IMR-90 (cell line): ENCODE measurements around the gene SHROOM4. TPM values are rescaled to one million over a fixed set of nuclear protein-coding genes. Genes with fewer than 3 reads are reported as not detected.

Experiments
- ATAC-seq: fragments of 200-7000 bp; cut with Tn5 transposase; 2 replicates; pipeline ENCODE4 v1.9.1; 2020; ENCODE audit warnings: low read depth, mild to moderate bottlenecking, moderate library complexity
- BruUV-seq: library from RNA; stranded (reverse); fragments of 400-500 nt; replicated peaks from 2 replicates; lab custom pipeline; 2021; lab: Mats Ljungman, UMichigan
- CTCF ChIA-PET: fragments of 300-600 bp; formaldehyde crosslinking; extraction: SDS; loops from one replicate; lab custom pipeline; 2021; ENCODE audit warnings: antibody characterized with exemption; lab: Yijun Ruan, JAX
- POLR2A ChIA-PET: fragments of 300-600 bp; sonication (Branson Sonifier 250); formaldehyde crosslinking; loops from one replicate; lab custom pipeline; 2022; ENCODE audit warnings: antibody characterized with exemption; ENCODE audit not compliant: unreplicated experiment; lab: Charles Lee
- DNase-seq: peaks from one replicate; pipeline ENCODE4 v3.0.0; 2013
- H2AFZ ChIP-seq: replicated peaks from 2 replicates; pipeline ENCODE3; 2013; ENCODE audit warnings: low read length, mild to moderate bottlenecking; ENCODE audit not compliant: poor library complexity
- H2AK5ac ChIP-seq: 2 replicates; pipeline ENCODE4 v1.6.1; 2013; ENCODE audit warnings: low read depth, low read length, inconsistent platforms
- H2AK9ac ChIP-seq: replicated peaks from 2 replicates; pipeline ENCODE3; 2013; ENCODE audit warnings: mild to moderate bottlenecking, low read depth, low read length, moderate library complexity; ENCODE audit not compliant: poor library complexity
- H2BK120ac ChIP-seq: 2 replicates; pipeline ENCODE4 v1.6.1; 2013; ENCODE audit warnings: low read depth, low read length, inconsistent platforms
- H2BK15ac ChIP-seq: 3 replicates; pipeline ENCODE4 v1.6.1; 2013; ENCODE audit warnings: low read depth, low read length, inconsistent platforms
- H2BK20ac ChIP-seq: 2 replicates; pipeline ENCODE4 v1.6.1; 2013; ENCODE audit warnings: low read depth, mild to moderate bottlenecking, inconsistent platforms, low read length, moderate library complexity
- H2BK5ac ChIP-seq: 2 replicates; pipeline ENCODE4 v1.6.1; 2013; ENCODE audit warnings: mild to moderate bottlenecking, low read depth, low read length, inconsistent platforms; ENCODE audit not compliant: poor library complexity, severe bottlenecking
- H3K14ac ChIP-seq: replicated peaks from 2 replicates; pipeline ENCODE4 v1.6.1; 2013; ENCODE audit warnings: low read depth, low read length, inconsistent platforms
- H3K18ac ChIP-seq: 2 replicates; pipeline ENCODE4 v1.6.1; 2013; ENCODE audit warnings: low read depth, low read length, control low read depth
- H3K23ac ChIP-seq: 2 replicates; pipeline ENCODE4 v1.6.1; 2013; ENCODE audit warnings: low read depth, low read length, inconsistent platforms
- H3K27ac ChIP-seq: 2 replicates; pipeline ENCODE4 v1.5.1; 2013; ENCODE audit warnings: mild to moderate bottlenecking, control low read depth, low read length; ENCODE audit not compliant: insufficient read depth
- H3K27me3 ChIP-seq: 2 replicates; pipeline ENCODE4 v1.6.1; 2013; ENCODE audit warnings: low read length; ENCODE audit not compliant: control insufficient read depth, insufficient read depth
- H3K36me3 ChIP-seq: 2 replicates; pipeline ENCODE4 v1.6.1; 2013; ENCODE audit warnings: low read length, mixed read lengths; ENCODE audit not compliant: control insufficient read depth, insufficient read depth
- H3K4ac ChIP-seq: 2 replicates; pipeline ENCODE4 v1.6.1; 2013; ENCODE audit warnings: low read depth, low read length, inconsistent platforms
- H3K4me1 ChIP-seq: 2 replicates; pipeline ENCODE4 v1.6.1; 2013; ENCODE audit warnings: low read length, mixed read lengths; ENCODE audit not compliant: control insufficient read depth, insufficient read depth
- H3K4me2 ChIP-seq: 2 replicates; pipeline ENCODE4 v1.6.1; 2013; ENCODE audit warnings: low read depth, mild to moderate bottlenecking, control low read depth, low read length, moderate library complexity
- H3K4me3 ChIP-seq: 2 replicates; pipeline ENCODE4 v1.5.1; 2013; ENCODE audit warnings: low read depth, mild to moderate bottlenecking, control low read depth, low read length, moderate library complexity; ENCODE audit not compliant: insufficient read depth
- H3K56ac ChIP-seq: 2 replicates; pipeline ENCODE4 v1.6.1; 2013; ENCODE audit warnings: low read length, inconsistent platforms; ENCODE audit not compliant: insufficient read depth; ENCODE audit errors: extremely low read depth
- H3K79me1 ChIP-seq, 2 experiments: 2 replicates each; pipeline ENCODE4 v1.6.1; 2013; ENCODE audit warnings: low read length in 2 of 2, inconsistent platforms in 1 of 2, low read depth in 1 of 2
- H3K9ac ChIP-seq: 2 replicates; pipeline ENCODE4 v1.6.1; 2013; ENCODE audit warnings: low read depth, low read length, control low read depth
- H3K9me1 ChIP-seq: 2 replicates; pipeline ENCODE4 v1.6.1; 2013; ENCODE audit warnings: low read length, inconsistent platforms; ENCODE audit not compliant: insufficient read depth
- H3K9me3 ChIP-seq: 2 replicates; pipeline ENCODE4 v1.6.1; 2013; ENCODE audit warnings: low read length; ENCODE audit not compliant: control insufficient read depth, insufficient read depth
- H4K20me1 ChIP-seq: 2 replicates; pipeline ENCODE4 v1.6.1; 2013; ENCODE audit warnings: low read length, inconsistent platforms; ENCODE audit not compliant: insufficient read depth
- H4K5ac ChIP-seq: 2 replicates; pipeline ENCODE4 v1.6.1; 2013; ENCODE audit warnings: mild to moderate bottlenecking, low read depth, low read length, control low read depth
- H4K8ac ChIP-seq, 2 experiments: 2 replicates each; pipeline ENCODE4 v1.6.1; 2013; ENCODE audit warnings: low read depth in 2 of 2, low read length in 2 of 2, control low read depth in 1 of 2, inconsistent platforms in 1 of 2
- H4K91ac ChIP-seq: 2 replicates; pipeline ENCODE4 v1.6.1; 2013; ENCODE audit warnings: low read depth, low read length, inconsistent platforms; ENCODE audit not compliant: insufficient read depth
- BHLHE40 ChIP-seq: fragments of 150-350 bp; IDR thresholded peaks from 2 replicates; pipeline ENCODE4 v1.6.1; 2016; ENCODE audit warnings: mild to moderate bottlenecking, low read depth, low read length
- CHD1 ChIP-seq: IDR thresholded peaks from 2 replicates; pipeline ENCODE4 v1.6.1; 2012; ENCODE audit warnings: low read depth, low read length, improper control_type of control experiment
- CTCF ChIP-seq: conservative IDR thresholded peaks from 2 replicates; pipeline ENCODE4 v1.5.1; 2012; ENCODE audit warnings: mild to moderate bottlenecking, low read depth, low read length, improper control_type of control experiment
- MAFK ChIP-seq: IDR thresholded peaks from 2 replicates; pipeline ENCODE4 v1.6.1; 2012; ENCODE audit warnings: low read depth, low read length, improper control_type of control experiment
- MAZ ChIP-seq: IDR thresholded peaks from 2 replicates; pipeline ENCODE4 v1.6.1; 2012; ENCODE audit warnings: low read depth, mild to moderate bottlenecking, low read length, improper control_type of control experiment, moderate library complexity, borderline replicate concordance
- MXI1 ChIP-seq: IDR thresholded peaks from 2 replicates; pipeline ENCODE4 v1.6.1; 2012; ENCODE audit warnings: low read depth, mild to moderate bottlenecking, low read length, moderate library complexity, borderline replicate concordance
- NFE2L2 ChIP-seq: fragments of 150-350 bp; IDR thresholded peaks from 2 replicates; pipeline ENCODE4 v1.6.1; 2016; ENCODE audit warnings: low read depth, mild to moderate bottlenecking, low read length
- POLR2A ChIP-seq: IDR thresholded peaks from 2 replicates; pipeline ENCODE4 v1.6.1; 2012; ENCODE audit warnings: mild to moderate bottlenecking, low read depth, low read length
- RAD21 ChIP-seq: IDR thresholded peaks from 2 replicates; pipeline ENCODE4 v1.6.1; 2012; ENCODE audit warnings: low read length, improper control_type of control experiment
- RCOR1 ChIP-seq: IDR thresholded peaks from 2 replicates; pipeline ENCODE4 v1.6.1; 2012; ENCODE audit warnings: mild to moderate bottlenecking, low read length, improper control_type of control experiment; ENCODE audit not compliant: insufficient replicate concordance
- RFX5 ChIP-seq: IDR thresholded peaks from 2 replicates; pipeline ENCODE4 v1.8.0; 2012; ENCODE audit warnings: low read depth, mild to moderate bottlenecking, low read length, moderate library complexity
- SMC3 ChIP-seq: fragments of 150-350 bp; IDR thresholded peaks from 2 replicates; pipeline ENCODE4 v1.6.1; 2016; ENCODE audit warnings: low read depth, mild to moderate bottlenecking, antibody characterized with exemption, low read length, moderate library complexity
- WGBS, 2 experiments: methylation state at CpG; one replicate each; pipeline versions ENCODE4 v1.1.5 to v1.1.7; 2013; ENCODE audit warnings: missing lambda C conversion rate in 2 of 2; ENCODE audit not compliant: insufficient read length in 1 of 2; ENCODE audit errors: extremely low coverage in 2 of 2; 5-methylcytosine and 5-hydroxymethylcytosine counted together
- dilution Hi-C: fragments of 300-500 bp; cut with HindIII; formaldehyde crosslinking; loops from one replicate; pipeline ENCODE4 v1.14.3; 2018; ENCODE audit warnings: low sequenced_read_pairs; ENCODE audit not compliant: unreplicated experiment
- in situ Hi-C: fragments of 300-500 bp; cut with MboI; formaldehyde crosslinking; loops from 3 replicates; pipeline ENCODE4 v1.14.3; 2019; ENCODE audit warnings: low sequenced_read_pairs, inconsistent platforms, mixed read lengths
- intact Hi-C: fragments of 100-400 bp; cut with micrococcal nuclease; formaldehyde crosslinking; loops from 2 replicates; pipeline ENCODE4 v1.10.0; 2022
- polyA plus RNA-seq, 3 experiments: library from polyadenylated mRNA; depleted of rRNA; stranded (reverse); fragments of >200 nt; gene quantifications; 2 replicates each; pipeline ENCODE4 v1.2.3, GENCODE V29; 2012; ENCODE audit warnings: low replicate concordance in 1 of 3
- total RNA-seq: library from RNA; depleted of rRNA; stranded (reverse); fragments of >200 nt; gene quantifications from 2 replicates; pipeline ENCODE4 v1.2.3, GENCODE V29; 2012

Gene SHROOM4
- total and polyA plus RNA-seq, 2 of the 4 experiments (the other 2 are of a cell fraction): 1.0 to 2.2 TPM

- no peak for DNase-seq
- H3K14ac ChIP-seq: no peak overlapping the region
- BruUV-seq: no TSS peak
- no peaks in the 10 kb centered on the region for H3K36me3 ChIP-seq
- H3K56ac ChIP-seq: no peak overlapping the region
- peaks cover 4% of the 10 kb centered on the region for H3K27me3 ChIP-seq
- ChIA-PET POLR2A (no interaction called here), CTCF (no interaction called here)
- dilution Hi-C loops: no loop called here
- H2AK9ac ChIP-seq: no peak overlapping the region
- ATAC-seq: no peak
- no peak for TF ChIP-seq NFE2L2
- no peak for TF ChIP-seq BHLHE40
- TF ChIP-seq RFX5: no peak
- TF ChIP-seq MAFK: no peak
- TF ChIP-seq RCOR1: no peak
- no peak for TF ChIP-seq MAZ
- TF ChIP-seq CHD1: no peak
- TF ChIP-seq POLR2A: no peak
- TF ChIP-seq MXI1: no peak
- no peak for TF ChIP-seq RAD21
- no peak for TF ChIP-seq CTCF
- TF ChIP-seq SMC3: no peak
- no peak overlapping the region for H3K4ac ChIP-seq
- intact Hi-C loops: no loop called here
- no peak overlapping the region for H2BK15ac ChIP-seq
- no peaks in the 10 kb centered on the region for H3K4me1 ChIP-seq
- no peak overlapping the region for H4K91ac ChIP-seq
- no peak overlapping the region for H4K5ac ChIP-seq
- H3K79me1 ChIP-seq: no peaks in the 10 kb centered on the region
- H3K9me1 ChIP-seq: no peaks in the 10 kb centered on the region
- no peak overlapping the region for H2BK5ac ChIP-seq
- no peak overlapping the region for H3K4me2 ChIP-seq
- no peaks in the 10 kb centered on the region for H4K20me1 ChIP-seq
- H2BK20ac ChIP-seq: no peak overlapping the region
- in situ Hi-C loops: loop anchor here (25.0 kb wide), 1 partner anchor 665 kb away; the partner anchor contains the start of gene CLCN5
- H2AFZ ChIP-seq: no peak overlapping the region
- no peak overlapping the region for H4K8ac ChIP-seq
- H3K27ac ChIP-seq: no peak overlapping the region
- no CpG with 5 or more reads among the region's 1 CpG for WGBS, 2 experiments
- H2BK120ac ChIP-seq: no peak overlapping the region
- H3K4me3 ChIP-seq: no peak overlapping the region
- no peaks in the 10 kb centered on the region for H3K9me3 ChIP-seq
- H3K23ac ChIP-seq: no peak overlapping the region
- H2AK5ac ChIP-seq: no peak overlapping the region
- no peak overlapping the region for H3K18ac ChIP-seq
- H3K9ac ChIP-seq: no peak overlapping the region
Observed at GRCh38 chrX:50577326-50577725, 236.7 kb downstream of the SHROOM4 start.
